Measurements from ENCODE around the gene GRK1.

DNA sequence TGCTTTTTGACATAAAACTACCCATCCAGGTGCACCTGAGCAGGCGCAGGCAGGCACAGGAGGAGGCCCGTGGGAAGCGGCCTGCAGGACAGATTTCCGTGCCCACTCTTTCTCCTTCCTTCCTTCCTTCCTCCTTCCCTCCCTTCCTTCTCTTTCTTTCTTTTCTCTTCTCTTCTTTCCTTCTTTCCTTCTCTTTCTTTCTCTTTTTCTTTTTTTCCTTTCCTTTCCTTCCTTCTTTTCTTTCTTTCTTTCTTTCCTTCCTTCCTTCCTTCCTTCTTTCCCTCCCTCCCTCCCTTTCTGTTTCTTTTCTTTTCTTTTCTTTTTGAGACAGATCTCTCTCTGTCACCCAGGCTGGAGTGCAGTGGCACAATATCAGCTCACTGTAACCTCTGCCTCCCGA, 70.8 kb downstream of the GRK1 start:
- TF ChIP-seq, protein P1, sequence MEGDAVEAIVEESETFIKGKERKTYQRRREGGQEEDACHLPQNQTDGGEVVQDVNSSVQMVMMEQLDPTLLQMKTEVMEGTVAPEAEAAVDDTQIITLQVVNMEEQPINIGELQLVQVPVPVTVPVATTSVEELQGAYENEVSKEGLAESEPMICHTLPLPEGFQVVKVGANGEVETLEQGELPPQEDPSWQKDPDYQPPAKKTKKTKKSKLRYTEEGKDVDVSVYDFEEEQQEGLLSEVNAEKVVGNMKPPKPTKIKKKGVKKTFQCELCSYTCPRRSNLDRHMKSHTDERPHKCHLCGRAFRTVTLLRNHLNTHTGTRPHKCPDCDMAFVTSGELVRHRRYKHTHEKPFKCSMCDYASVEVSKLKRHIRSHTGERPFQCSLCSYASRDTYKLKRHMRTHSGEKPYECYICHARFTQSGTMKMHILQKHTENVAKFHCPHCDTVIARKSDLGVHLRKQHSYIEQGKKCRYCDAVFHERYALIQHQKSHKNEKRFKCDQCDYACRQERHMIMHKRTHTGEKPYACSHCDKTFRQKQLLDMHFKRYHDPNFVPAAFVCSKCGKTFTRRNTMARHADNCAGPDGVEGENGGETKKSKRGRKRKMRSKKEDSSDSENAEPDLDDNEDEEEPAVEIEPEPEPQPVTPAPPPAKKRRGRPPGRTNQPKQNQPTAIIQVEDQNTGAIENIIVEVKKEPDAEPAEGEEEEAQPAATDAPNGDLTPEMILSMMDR (IDR thresholded peaks at IDR 0.05; ENCODE audit: insufficient read depth, low read length, poor library complexity, severe bottlenecking): no peak
- TF ChIP-seq EZH2phosphoT487 (conservative IDR thresholded peaks at IDR 0.05; ENCODE audit: low read length): no peak

All from SU-DHL-6 (cell line).